Upper lobe of left lung (tissue), 6 donors: ENCODE measurements around the gene PLEKHG4B. TPM values are rescaled to one million over a fixed set of nuclear protein-coding genes. Genes with fewer than 3 reads are reported as not detected.

Experiments
- ATAC-seq, 2 donors: fragments of 200-7000 bp; cut with Tn5 transposase; one replicate each; pipeline ENCODE4 v1.9.1; 2022; ENCODE audit warnings: mild to moderate bottlenecking in 2 of 2, moderate library complexity in 2 of 2; ENCODE audit not compliant: low FRiP score in 2 of 2
- DNase-seq, 2 donors: peaks; one replicate each; pipeline ENCODE4 v3.0.0-alpha.2; 2019 to 2020
- H3K27ac ChIP-seq, 4 donors: fragments of 200-600 bp; sonication (generic); one replicate each; pipeline ENCODE4 v1.5.1; 2016 to 2019
- H3K27me3 ChIP-seq, 4 donors: fragments of 200-600 bp; sonication (generic); one replicate each; pipeline ENCODE4 v1.5.1; 2017 to 2019
- H3K36me3 ChIP-seq, 4 donors: fragments of 200-600 bp; sonication (generic); one replicate each; pipeline ENCODE4 v1.5.1; 2016 to 2019
- H3K4me1 ChIP-seq, 4 donors: fragments of 200-600 bp; sonication (generic); one replicate each; pipeline ENCODE4 v1.5.1; 2018 to 2019
- H3K4me3 ChIP-seq, 4 donors: fragments of 200-600 bp; sonication (generic); one replicate each; pipeline ENCODE4 v1.5.1; 2017 to 2019; ENCODE audit warnings: mild to moderate bottlenecking in 2 of 4, moderate library complexity in 1 of 4
- H3K9me3 ChIP-seq, 4 donors: fragments of 200-600 bp; sonication (generic); one replicate each; pipeline ENCODE4 v1.5.1; 2018 to 2019
- EP300 ChIP-seq, 4 donors: sonication (generic); formaldehyde crosslinking; IDR thresholded peaks; one replicate each; pipeline ENCODE4 v1.5.1; 2017; ENCODE audit warnings: antibody characterized with exemption in 4 of 4, control low read depth in 2 of 4
- POLR2A ChIP-seq, 4 donors: fragments of 450-650 bp; IDR thresholded peaks; one replicate each; pipeline ENCODE4 v1.5.1; 2016 to 2017; ENCODE audit warnings: antibody characterized with exemption in 4 of 4, mild to moderate bottlenecking in 2 of 4
- POLR2AphosphoS5 ChIP-seq, 2 donors: sonication (generic); formaldehyde crosslinking; IDR thresholded peaks; one replicate each; pipeline ENCODE4 v1.5.1; 2017; ENCODE audit warnings: antibody characterized with exemption in 2 of 2
- WGBS, 2 donors: methylation state at CpG; one replicate each; pipeline ENCODE4 v1.1.5; 2017 to 2018; 5-methylcytosine and 5-hydroxymethylcytosine counted together
- total RNA-seq, 6 donors: library from RNA; depleted of rRNA in 4 of 6; stranded (reverse); fragments of >200 nt in 4 of 6; gene quantifications; one replicate each; pipeline versions ENCODE4 v1.1.0 to v1.2.1, GENCODE V29; 2016 to 2021
- TF ChIP-seq, protein P1 (sequence below), 6 experiments: fragments of 450-650 bp in 4 of 6; fragments of 200-600 bp in 2 of 6; sonication (generic) in 2 of 6; IDR thresholded peaks; one replicate each; pipeline ENCODE4 v1.5.1; 2016 to 2019; ENCODE audit warnings: antibody characterized with exemption in 6 of 6
- donor health status: DM: no; HTN: no; CAD: no; lungs with moderate emphysema.
- donor health status: DM: no; HTN: yes; CAD: no; lungs with severe emphysema.

Gene PLEKHG4B
- total RNA-seq, 6 donors from 2014 or later: 0.40 to 5.9 (median 2.9) TPM

DNA sequence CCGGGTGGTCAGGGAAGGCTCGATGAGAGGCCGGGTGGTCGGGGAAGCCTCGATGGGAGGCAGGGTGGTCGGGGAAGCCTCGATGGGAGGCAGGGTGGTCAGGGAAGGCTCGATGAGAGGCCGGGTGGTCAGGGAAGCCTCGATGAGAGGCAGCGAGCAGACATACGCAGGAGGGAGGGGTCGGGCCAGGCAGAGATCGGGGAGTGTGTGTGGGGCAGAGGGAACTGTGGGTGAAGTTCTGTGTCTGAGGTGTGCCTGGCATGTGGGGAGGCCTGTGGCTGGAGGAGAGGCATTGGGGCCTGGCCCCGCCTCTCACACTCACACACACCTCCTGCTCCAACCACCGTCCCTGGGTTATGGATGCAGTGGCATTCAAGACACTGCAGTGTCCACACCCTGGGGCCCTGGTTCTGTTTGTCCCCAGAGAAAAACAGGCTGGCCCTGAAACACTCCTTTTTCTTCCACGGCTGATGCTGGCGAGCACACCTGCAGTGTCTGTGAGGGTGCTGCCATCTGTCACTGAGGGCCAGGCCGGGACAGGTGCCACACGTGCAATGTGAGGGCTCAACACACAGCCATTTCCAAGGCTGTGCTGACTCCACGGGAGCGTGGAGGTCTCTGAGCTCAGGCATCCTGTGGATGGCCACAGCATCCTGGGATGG, 6.5 kb upstream of the PLEKHG4B start:
- TF ChIP-seq EP300 (IDR thresholded peaks at IDR 0.05) (no peak), POLR2AphosphoS5 (IDR thresholded peaks at IDR 0.05) (no peak), POLR2A (IDR thresholded peaks at IDR 0.05) (no peak)
- TF ChIP-seq, protein P1, sequence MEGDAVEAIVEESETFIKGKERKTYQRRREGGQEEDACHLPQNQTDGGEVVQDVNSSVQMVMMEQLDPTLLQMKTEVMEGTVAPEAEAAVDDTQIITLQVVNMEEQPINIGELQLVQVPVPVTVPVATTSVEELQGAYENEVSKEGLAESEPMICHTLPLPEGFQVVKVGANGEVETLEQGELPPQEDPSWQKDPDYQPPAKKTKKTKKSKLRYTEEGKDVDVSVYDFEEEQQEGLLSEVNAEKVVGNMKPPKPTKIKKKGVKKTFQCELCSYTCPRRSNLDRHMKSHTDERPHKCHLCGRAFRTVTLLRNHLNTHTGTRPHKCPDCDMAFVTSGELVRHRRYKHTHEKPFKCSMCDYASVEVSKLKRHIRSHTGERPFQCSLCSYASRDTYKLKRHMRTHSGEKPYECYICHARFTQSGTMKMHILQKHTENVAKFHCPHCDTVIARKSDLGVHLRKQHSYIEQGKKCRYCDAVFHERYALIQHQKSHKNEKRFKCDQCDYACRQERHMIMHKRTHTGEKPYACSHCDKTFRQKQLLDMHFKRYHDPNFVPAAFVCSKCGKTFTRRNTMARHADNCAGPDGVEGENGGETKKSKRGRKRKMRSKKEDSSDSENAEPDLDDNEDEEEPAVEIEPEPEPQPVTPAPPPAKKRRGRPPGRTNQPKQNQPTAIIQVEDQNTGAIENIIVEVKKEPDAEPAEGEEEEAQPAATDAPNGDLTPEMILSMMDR (IDR thresholded peaks at IDR 0.05): no peak
- Histone ChIP-seq H3K4me1 (peaks cover 0 to 7% (median 0%) of the 10 kb centered on the region in 4 donors), H3K9me3 (no peaks in the 10 kb centered on the region), H3K27ac (no peak overlapping the region), H3K27me3 (no peaks in the 10 kb centered on the region), H3K36me3 (no peaks in the 10 kb centered on the region), H3K4me3 (no peak overlapping the region)
- DNase-seq: peak in 1 of 2 donors; percentile 47
- no peak for ATAC-seq
- 89% methylated on average over 18 to 22 of the region's 22 CpGs for WGBS, 2 donors

DNA sequence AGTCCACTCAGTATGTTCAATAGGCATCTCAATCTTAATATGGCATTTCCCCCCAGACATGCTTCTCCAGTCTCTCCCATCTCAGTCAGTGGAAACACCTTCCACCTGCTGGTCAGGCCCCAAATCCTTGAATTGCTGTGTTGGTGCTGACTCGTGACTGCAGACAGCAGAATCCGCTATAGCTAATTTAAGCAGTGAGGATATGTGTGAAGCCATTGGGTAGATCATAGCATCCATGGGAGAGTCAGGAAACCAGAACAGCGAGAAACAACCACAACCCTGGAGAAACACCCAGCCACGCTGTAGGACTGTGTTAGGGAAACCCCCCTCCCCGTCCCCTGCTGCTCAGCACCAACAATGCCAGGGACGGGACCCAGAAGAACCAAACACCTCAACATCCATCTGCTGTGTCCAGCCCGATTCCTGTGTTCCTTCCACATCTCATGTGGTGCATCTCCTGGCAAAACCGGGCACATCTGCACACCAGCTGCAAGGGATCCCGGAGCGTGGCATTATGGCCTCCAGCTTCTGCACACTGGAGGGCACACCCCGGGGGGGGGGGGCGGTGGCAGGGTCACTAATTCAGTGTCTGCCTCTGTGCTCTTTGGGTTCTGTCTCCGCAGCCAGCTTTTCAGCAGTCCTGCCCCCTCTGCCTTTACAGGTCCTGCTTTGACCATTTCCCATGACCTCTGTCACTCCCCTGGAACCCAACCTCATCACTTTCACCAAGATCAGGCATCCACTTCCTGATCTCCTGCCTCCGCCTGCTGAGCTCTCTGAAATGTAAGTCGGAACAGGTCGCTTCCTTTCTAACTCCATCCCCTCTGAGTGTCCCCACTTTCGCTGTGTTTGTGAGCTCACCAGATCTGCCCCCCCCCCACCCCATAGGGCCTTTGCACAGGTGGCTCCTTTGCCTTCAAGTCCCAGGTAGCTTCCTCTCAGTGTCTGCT, 2.4 kb upstream of the PLEKHG4B start:
- peaks cover 0 to 15% (median 5%) of the 10 kb centered on the region in 4 donors for H3K4me1 ChIP-seq
- no peak overlapping the region for H3K4me3 ChIP-seq
- ATAC-seq (no peak), DNase-seq (no peak)
- peaks cover 0 to 16% (median 5%) of the 10 kb centered on the region in 4 donors for H3K27me3 ChIP-seq
- no peaks in the 10 kb centered on the region for H3K36me3 ChIP-seq
- H3K27ac ChIP-seq: no peak overlapping the region
- TF ChIP-seq, protein P1 (IDR thresholded peaks at IDR 0.05): no peak
- no peak for TF ChIP-seq POLR2AphosphoS5 (IDR thresholded peaks at IDR 0.05)
- no peak for TF ChIP-seq EP300 (IDR thresholded peaks at IDR 0.05)
- no peak for TF ChIP-seq POLR2A (IDR thresholded peaks at IDR 0.05)
- H3K9me3 ChIP-seq: no peaks in the 10 kb centered on the region
- WGBS, 2 donors: 75 to 85% methylated on average over 12 to 16 of the region's 17 CpGs

DNA sequence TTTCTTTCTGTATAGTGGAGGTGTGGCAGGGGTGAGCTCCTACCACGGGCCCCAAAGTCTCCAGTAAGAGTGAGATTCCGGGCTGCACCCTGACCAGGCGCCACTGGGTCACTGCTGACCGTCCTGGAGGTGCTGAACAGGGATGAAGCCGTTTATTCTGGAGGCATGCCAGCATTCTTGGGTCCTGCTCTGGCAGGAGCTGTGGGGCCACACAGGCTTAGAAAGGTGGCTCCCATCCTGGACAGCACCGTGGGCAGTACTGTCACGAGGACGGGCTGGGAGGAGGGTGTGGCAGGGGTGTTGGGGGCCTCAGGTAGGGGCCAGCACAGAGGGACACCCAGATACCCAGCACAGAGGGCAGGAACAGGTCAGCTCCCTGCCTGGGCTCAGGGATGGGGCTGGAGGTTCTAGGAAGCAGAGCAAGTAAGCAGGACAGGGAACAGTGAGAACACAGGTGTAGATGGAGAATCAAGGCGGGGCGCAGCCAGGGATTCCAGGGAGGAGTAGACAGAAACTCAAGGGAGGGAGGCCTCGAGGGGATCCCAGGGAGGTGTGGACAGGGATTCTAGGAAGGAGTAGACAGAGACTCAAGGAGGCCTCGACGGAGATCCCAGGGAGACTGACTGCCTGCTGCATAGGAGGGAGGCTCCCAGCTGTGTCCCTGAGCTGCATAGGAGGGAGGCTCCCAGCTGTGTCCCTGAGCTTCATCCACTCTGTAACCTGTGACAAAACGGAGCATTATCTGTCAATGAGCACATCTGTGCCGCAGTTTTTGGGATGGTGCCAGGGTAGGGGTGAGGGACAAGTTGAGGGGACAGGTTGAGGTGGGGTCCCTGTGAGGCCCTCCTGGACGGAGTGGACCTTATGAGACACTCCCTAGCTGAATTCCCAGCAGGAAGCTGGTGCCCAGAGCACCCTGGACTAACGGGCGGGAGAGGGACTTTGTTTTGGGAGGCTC, 1.1 kb upstream of the PLEKHG4B start:
- DNase-seq (peak; percentile 37 to 48), ATAC-seq (peak; percentile 24 to 31)
- H3K9me3 ChIP-seq: no peaks in the 10 kb centered on the region
- H3K27ac ChIP-seq: no peak overlapping the region
- H3K4me1 ChIP-seq: peaks cover 0 to 15% (median 5%) of the 10 kb centered on the region in 4 donors
- WGBS, 2 donors: 57 to 70% methylated on average over 11 to 18 of the region's 18 CpGs
- no peaks in the 10 kb centered on the region for H3K36me3 ChIP-seq
- peaks cover 0 to 16% (median 5%) of the 10 kb centered on the region in 4 donors for H3K27me3 ChIP-seq
- TF ChIP-seq, protein P1 (IDR thresholded peaks at IDR 0.05): no peak
- TF ChIP-seq EP300 (IDR thresholded peaks at IDR 0.05): no peak
- no peak for TF ChIP-seq POLR2AphosphoS5 (IDR thresholded peaks at IDR 0.05)
- no peak for TF ChIP-seq POLR2A (IDR thresholded peaks at IDR 0.05)
- no peak overlapping the region for H3K4me3 ChIP-seq

DNA sequence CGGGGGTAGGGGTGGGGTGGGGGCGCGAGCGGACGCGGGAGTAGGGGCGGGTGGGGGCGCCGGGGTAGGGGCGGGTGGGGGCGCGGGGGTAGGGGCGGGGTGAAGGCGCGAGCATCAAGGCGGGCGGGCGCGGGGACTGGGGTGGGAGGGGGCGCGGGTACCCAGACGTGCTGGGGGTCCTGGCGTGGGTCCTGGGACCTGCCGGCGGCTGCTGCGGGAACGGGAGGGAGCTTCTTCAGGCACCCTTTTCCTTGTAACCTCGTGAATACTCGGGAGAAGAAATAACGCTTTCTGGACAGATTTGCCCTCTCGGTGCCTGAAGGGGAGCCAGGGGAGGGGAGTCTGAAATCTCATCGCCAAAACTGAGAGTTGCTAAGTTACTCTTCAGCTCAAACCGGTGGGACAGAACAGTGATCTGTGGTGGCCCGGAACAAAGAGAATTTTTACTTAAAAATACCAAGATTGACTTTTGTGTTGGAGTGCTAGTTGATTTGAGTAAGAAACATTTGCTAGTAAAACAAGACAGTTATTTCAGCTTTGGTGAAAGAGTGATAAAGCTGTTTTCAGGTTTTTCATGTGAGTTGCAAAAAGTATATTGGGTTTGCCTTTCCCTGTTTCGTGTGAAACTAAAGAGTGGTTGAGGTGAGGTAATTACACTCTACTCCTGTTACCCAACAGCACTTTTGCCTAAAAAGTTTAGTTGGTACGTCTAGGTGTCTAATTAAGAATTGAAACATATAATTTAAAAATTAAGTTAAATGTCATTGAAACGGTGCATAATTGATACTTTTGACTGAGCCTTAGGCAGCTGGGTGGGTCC, 643 bp downstream of the PLEKHG4B start:
- H3K36me3 ChIP-seq: no peaks in the 10 kb centered on the region
- DNase-seq (peak in 1 of 2 donors; percentile 47), ATAC-seq (no peak)
- no peak overlapping the region for H3K27ac ChIP-seq
- TF ChIP-seq POLR2AphosphoS5 (IDR thresholded peaks at IDR 0.05) (no peak), POLR2A (IDR thresholded peaks at IDR 0.05) (no peak), EP300 (IDR thresholded peaks at IDR 0.05) (no peak)
- TF ChIP-seq, protein P1 (IDR thresholded peaks at IDR 0.05): no peak
- H3K9me3 ChIP-seq: no peaks in the 10 kb centered on the region
- H3K4me1 ChIP-seq: peaks cover 0 to 15% (median 5%) of the 10 kb centered on the region in 4 donors
- H3K27me3 ChIP-seq: peaks cover 0 to 16% (median 5%) of the 10 kb centered on the region in 4 donors
- WGBS, 2 donors: 14 to 18% methylated on average over 16 to 18 of the region's 37 CpGs
- H3K4me3 ChIP-seq: peak overlapping the region in 1 of 4 donors; percentile 32
